GM23338 (cell line): Measurements from ENCODE around the gene BCL2L12. TPM values are rescaled to one million over a fixed set of nuclear protein-coding genes. Genes with fewer than 3 reads are reported as not detected.

Experiments used
- ATAC-seq: fragments of 200-7000 bp; cut with Tn5 transposase; 3 replicates; pipeline ENCODE4 v1.9.1; 2020
- DNase-seq: peaks from one replicate; pipeline ENCODE4 v3.0.0-alpha.2; 2015; ENCODE audit warnings: low spot score
- H2AFZ ChIP-seq: fragments of 200-600 bp; sonication (generic); 2 replicates; pipeline ENCODE4 v1.8.0; 2016; ENCODE audit warnings: antibody characterized with exemption, mild to moderate bottlenecking, moderate library complexity
- H3F3A ChIP-seq: fragments of 200-600 bp; sonication (generic); replicated peaks from 2 replicates; pipeline ENCODE4 v1.8.0; 2017; ENCODE audit warnings: antibody characterized with exemption, mixed run types, low read depth
- H3K27ac ChIP-seq: fragments of 200-600 bp; sonication (generic); 2 replicates; pipeline ENCODE4 v1.6.1; 2016; ENCODE audit warnings: low read depth
- H3K27me3 ChIP-seq: fragments of 200-600 bp; sonication (generic); 2 replicates; pipeline ENCODE4 v1.8.0; 2016; ENCODE audit warnings: mild to moderate bottlenecking, mixed run types, moderate library complexity; ENCODE audit not compliant: insufficient read depth
- H3K36me3 ChIP-seq: fragments of 200-600 bp; sonication (generic); 2 replicates; pipeline ENCODE4 v1.8.0; 2016; ENCODE audit warnings: mild to moderate bottlenecking; ENCODE audit not compliant: insufficient read depth
- H3K4me1 ChIP-seq: fragments of 200-600 bp; sonication (generic); 2 replicates; pipeline ENCODE4 v1.8.0; 2016; ENCODE audit warnings: mild to moderate bottlenecking, moderate library complexity; ENCODE audit not compliant: insufficient read depth
- H3K4me2 ChIP-seq: fragments of 200-600 bp; sonication (generic); 2 replicates; pipeline ENCODE4 v1.7.1; 2017; ENCODE audit warnings: mixed run types
- H3K4me3 ChIP-seq: fragments of 200-600 bp; sonication (generic); 2 replicates; pipeline ENCODE4 v1.6.1; 2016; ENCODE audit warnings: mixed run types
- H3K79me2 ChIP-seq: fragments of 200-600 bp; sonication (generic); replicated peaks from 2 replicates; pipeline ENCODE4 v1.8.0; 2017; ENCODE audit warnings: mild to moderate bottlenecking; ENCODE audit not compliant: insufficient read depth
- H3K9me2 ChIP-seq: fragments of 200-600 bp; sonication (generic); 2 replicates; pipeline ENCODE4 v1.8.0; 2017; ENCODE audit not compliant: insufficient read depth
- H4K20me1 ChIP-seq: fragments of 200-600 bp; sonication (generic); replicated peaks from 2 replicates; pipeline ENCODE4 v1.8.0; 2017; ENCODE audit warnings: mild to moderate bottlenecking; ENCODE audit not compliant: insufficient read depth
- H3K27ac Mint-ChIP-seq: 2 replicates; pipeline ENCODE4 v1.8.0; 2020; ENCODE audit warnings: inconsistent platforms, mild to moderate bottlenecking, moderate library complexity, mixed read lengths
- H3K27me3 Mint-ChIP-seq: 3 replicates; pipeline ENCODE4 v1.8.0; 2022; ENCODE audit warnings: low read depth, mild to moderate bottlenecking, moderate library complexity, mixed read lengths, inconsistent platforms; ENCODE audit not compliant: insufficient read depth, poor library complexity
- H3K36me3 Mint-ChIP-seq: 3 replicates; pipeline ENCODE4 v1.8.0; 2021; ENCODE audit warnings: low read depth, mild to moderate bottlenecking, inconsistent platforms, moderate library complexity, mixed read lengths
- H3K4me1 Mint-ChIP-seq: 3 replicates; pipeline ENCODE4 v1.8.0; 2020; ENCODE audit warnings: mild to moderate bottlenecking, inconsistent platforms, mixed read lengths
- H3K4me3 Mint-ChIP-seq: 3 replicates; pipeline ENCODE4 v1.8.0; 2021; ENCODE audit warnings: moderate library complexity, mild to moderate bottlenecking, inconsistent platforms, mixed read lengths
- H3K9me3 Mint-ChIP-seq: 3 replicates; pipeline ENCODE4 v1.8.0; 2020; ENCODE audit warnings: moderate library complexity, mild to moderate bottlenecking, inconsistent platforms, mixed read lengths
- CREB1 ChIP-seq: fragments of 250-450 bp; sonication (Bioruptor Pico); IDR thresholded peaks from 2 replicates; pipeline ENCODE4 v1.5.0; 2020; ENCODE audit warnings: low read depth, mild to moderate bottlenecking, moderate library complexity
- CTCF ChIP-seq, 2 experiments: fragments of 200-600 bp in 1 of 2; sonication (generic) in 1 of 2; conservative IDR thresholded peaks; 2 replicates each; pipeline versions ENCODE4 v1.5.1 to v1.6.1; 2016 to 2017; ENCODE audit warnings: antibody characterized with exemption in 2 of 2, low read depth in 2 of 2, mild to moderate bottlenecking in 2 of 2, moderate library complexity in 1 of 2
- EZH2 ChIP-seq: fragments of 200-600 bp; sonication (generic); IDR thresholded peaks from one replicate; pipeline ENCODE4 v1.8.0; 2017; ENCODE audit warnings: antibody characterized with exemption, mild to moderate bottlenecking, low read depth; ENCODE audit not compliant: unreplicated experiment
- EZH2phosphoT487 ChIP-seq: fragments of 200-600 bp; sonication (generic); IDR thresholded peaks from one replicate; pipeline ENCODE4 v1.8.1; 2018; ENCODE audit warnings: antibody characterized with exemption; ENCODE audit not compliant: unreplicated experiment
- JUNB ChIP-seq: IDR thresholded peaks from one replicate; pipeline ENCODE4 v1.6.1; 2016; ENCODE audit warnings: antibody characterized with exemption; ENCODE audit not compliant: unreplicated experiment
- NANOG ChIP-seq: IDR thresholded peaks from 2 replicates; pipeline ENCODE4 v1.6.1; 2016; ENCODE audit warnings: antibody characterized with exemption, borderline replicate concordance
- POLR2AphosphoS5 ChIP-seq: IDR thresholded peaks from 2 replicates; pipeline ENCODE4 v1.6.1; 2016; ENCODE audit warnings: antibody characterized with exemption, low read depth
- STAT1 ChIP-seq: IDR thresholded peaks from one replicate; pipeline ENCODE4 v1.6.1; 2016; ENCODE audit warnings: antibody characterized with exemption; ENCODE audit not compliant: unreplicated experiment
- ZNF114 ChIP-seq: fragments of 250-450 bp; sonication (Bioruptor Pico); IDR thresholded peaks from 2 replicates; pipeline ENCODE4 v1.5.0; 2020; ENCODE audit warnings: mild to moderate bottlenecking, moderate library complexity
- ZNF331 ChIP-seq: fragments of 250-450 bp; sonication (Bioruptor Pico); IDR thresholded peaks from 2 replicates; pipeline ENCODE4 v1.5.0; 2020; ENCODE audit warnings: low read depth, mild to moderate bottlenecking, moderate library complexity
- polyA plus RNA-seq: library from polyadenylated mRNA; unstranded; fragments of >200 nt; fragmentation: Nextera tagmentation; extraction: Ambion mirVana; gene quantifications from 2 replicates; pipeline ENCODE4 v1.2.1, GENCODE V29; 2016
- total RNA-seq: library from RNA; depleted of rRNA; stranded (reverse); fragments of >200 nt; shearing (Covaris generic); gene quantifications from 2 replicates; pipeline ENCODE4 v1.2.3, GENCODE V29; 2014
- TF ChIP-seq, protein P1 (sequence below): IDR thresholded peaks from one replicate; pipeline ENCODE4 v1.6.1; 2018; ENCODE audit warnings: antibody characterized with exemption; ENCODE audit not compliant: unreplicated experiment
- TF ChIP-seq, protein P2 (sequence below): fragments of 250-450 bp; sonication (Bioruptor Pico); IDR thresholded peaks from 2 replicates; pipeline ENCODE4 v1.5.0; 2020; ENCODE audit warnings: mild to moderate bottlenecking, moderate library complexity

Gene BCL2L12
- total and polyA plus RNA-seq, 2 experiments from 2014 or later = 61.3 to 102 TPM

- TF ChIP-seq, protein P1, sequence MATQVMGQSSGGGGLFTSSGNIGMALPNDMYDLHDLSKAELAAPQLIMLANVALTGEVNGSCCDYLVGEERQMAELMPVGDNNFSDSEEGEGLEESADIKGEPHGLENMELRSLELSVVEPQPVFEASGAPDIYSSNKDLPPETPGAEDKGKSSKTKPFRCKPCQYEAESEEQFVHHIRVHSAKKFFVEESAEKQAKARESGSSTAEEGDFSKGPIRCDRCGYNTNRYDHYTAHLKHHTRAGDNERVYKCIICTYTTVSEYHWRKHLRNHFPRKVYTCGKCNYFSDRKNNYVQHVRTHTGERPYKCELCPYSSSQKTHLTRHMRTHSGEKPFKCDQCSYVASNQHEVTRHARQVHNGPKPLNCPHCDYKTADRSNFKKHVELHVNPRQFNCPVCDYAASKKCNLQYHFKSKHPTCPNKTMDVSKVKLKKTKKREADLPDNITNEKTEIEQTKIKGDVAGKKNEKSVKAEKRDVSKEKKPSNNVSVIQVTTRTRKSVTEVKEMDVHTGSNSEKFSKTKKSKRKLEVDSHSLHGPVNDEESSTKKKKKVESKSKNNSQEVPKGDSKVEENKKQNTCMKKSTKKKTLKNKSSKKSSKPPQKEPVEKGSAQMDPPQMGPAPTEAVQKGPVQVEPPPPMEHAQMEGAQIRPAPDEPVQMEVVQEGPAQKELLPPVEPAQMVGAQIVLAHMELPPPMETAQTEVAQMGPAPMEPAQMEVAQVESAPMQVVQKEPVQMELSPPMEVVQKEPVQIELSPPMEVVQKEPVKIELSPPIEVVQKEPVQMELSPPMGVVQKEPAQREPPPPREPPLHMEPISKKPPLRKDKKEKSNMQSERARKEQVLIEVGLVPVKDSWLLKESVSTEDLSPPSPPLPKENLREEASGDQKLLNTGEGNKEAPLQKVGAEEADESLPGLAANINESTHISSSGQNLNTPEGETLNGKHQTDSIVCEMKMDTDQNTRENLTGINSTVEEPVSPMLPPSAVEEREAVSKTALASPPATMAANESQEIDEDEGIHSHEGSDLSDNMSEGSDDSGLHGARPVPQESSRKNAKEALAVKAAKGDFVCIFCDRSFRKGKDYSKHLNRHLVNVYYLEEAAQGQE = no peak
- TF ChIP-seq POLR2AphosphoS5 (no peak), JUNB (no peak), STAT1 (no peak), CREB1 (no peak), EZH2 (no peak), ZNF114 (no peak), EZH2phosphoT487 (no peak), ZNF331 (no peak)
Observed at GRCh38 chr19:49651029-49651819, 14.5 kb upstream of the BCL2L12 start (continued).

DNA sequence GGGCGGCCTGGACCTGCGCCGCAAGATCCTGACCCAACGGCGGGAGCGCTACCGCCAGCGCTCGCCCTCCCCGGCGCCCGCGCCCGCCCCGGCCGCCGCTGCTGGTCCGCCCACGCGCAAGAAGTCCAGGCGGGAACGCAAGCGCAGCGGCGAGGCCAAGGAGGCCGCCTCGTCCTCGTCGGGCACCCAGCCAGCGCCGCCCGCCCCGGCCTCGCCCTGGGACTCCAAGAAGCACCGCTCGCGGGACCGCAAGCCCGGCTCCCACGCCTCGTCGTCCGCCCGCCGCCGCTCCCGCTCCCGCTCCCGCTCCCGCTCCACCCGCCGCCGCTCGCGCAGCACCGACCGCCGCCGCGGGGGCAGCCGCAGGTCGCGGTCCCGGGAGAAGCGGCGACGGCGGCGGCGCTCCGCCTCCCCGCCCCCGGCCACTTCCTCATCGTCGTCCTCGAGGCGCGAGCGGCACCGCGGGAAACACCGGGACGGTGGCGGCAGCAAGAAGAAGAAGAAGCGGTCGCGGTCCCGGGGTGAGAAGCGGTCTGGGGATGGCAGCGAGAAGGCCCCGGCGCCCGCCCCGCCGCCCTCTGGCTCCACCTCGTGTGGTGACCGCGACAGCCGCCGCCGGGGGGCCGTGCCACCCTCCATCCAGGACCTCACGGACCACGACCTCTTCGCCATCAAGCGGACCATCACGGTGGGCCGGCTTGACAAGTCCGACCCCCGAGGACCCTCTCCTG is 13.7 kb upstream of the BCL2L12 start:
- H3K36me3 Mint-ChIP-seq = peaks cover 55% of the 10 kb centered on the region
- ATAC-seq = no peak; the same call in 2 of the 3 replicates
- TF ChIP-seq NANOG (no peak), CTCF (conservative IDR thresholded peaks at IDR 0.05; ENCODE audit: low read depth in 2 of 2) (no peak), JUNB (no peak), POLR2AphosphoS5 (no peak)
- TF ChIP-seq, protein P2, sequence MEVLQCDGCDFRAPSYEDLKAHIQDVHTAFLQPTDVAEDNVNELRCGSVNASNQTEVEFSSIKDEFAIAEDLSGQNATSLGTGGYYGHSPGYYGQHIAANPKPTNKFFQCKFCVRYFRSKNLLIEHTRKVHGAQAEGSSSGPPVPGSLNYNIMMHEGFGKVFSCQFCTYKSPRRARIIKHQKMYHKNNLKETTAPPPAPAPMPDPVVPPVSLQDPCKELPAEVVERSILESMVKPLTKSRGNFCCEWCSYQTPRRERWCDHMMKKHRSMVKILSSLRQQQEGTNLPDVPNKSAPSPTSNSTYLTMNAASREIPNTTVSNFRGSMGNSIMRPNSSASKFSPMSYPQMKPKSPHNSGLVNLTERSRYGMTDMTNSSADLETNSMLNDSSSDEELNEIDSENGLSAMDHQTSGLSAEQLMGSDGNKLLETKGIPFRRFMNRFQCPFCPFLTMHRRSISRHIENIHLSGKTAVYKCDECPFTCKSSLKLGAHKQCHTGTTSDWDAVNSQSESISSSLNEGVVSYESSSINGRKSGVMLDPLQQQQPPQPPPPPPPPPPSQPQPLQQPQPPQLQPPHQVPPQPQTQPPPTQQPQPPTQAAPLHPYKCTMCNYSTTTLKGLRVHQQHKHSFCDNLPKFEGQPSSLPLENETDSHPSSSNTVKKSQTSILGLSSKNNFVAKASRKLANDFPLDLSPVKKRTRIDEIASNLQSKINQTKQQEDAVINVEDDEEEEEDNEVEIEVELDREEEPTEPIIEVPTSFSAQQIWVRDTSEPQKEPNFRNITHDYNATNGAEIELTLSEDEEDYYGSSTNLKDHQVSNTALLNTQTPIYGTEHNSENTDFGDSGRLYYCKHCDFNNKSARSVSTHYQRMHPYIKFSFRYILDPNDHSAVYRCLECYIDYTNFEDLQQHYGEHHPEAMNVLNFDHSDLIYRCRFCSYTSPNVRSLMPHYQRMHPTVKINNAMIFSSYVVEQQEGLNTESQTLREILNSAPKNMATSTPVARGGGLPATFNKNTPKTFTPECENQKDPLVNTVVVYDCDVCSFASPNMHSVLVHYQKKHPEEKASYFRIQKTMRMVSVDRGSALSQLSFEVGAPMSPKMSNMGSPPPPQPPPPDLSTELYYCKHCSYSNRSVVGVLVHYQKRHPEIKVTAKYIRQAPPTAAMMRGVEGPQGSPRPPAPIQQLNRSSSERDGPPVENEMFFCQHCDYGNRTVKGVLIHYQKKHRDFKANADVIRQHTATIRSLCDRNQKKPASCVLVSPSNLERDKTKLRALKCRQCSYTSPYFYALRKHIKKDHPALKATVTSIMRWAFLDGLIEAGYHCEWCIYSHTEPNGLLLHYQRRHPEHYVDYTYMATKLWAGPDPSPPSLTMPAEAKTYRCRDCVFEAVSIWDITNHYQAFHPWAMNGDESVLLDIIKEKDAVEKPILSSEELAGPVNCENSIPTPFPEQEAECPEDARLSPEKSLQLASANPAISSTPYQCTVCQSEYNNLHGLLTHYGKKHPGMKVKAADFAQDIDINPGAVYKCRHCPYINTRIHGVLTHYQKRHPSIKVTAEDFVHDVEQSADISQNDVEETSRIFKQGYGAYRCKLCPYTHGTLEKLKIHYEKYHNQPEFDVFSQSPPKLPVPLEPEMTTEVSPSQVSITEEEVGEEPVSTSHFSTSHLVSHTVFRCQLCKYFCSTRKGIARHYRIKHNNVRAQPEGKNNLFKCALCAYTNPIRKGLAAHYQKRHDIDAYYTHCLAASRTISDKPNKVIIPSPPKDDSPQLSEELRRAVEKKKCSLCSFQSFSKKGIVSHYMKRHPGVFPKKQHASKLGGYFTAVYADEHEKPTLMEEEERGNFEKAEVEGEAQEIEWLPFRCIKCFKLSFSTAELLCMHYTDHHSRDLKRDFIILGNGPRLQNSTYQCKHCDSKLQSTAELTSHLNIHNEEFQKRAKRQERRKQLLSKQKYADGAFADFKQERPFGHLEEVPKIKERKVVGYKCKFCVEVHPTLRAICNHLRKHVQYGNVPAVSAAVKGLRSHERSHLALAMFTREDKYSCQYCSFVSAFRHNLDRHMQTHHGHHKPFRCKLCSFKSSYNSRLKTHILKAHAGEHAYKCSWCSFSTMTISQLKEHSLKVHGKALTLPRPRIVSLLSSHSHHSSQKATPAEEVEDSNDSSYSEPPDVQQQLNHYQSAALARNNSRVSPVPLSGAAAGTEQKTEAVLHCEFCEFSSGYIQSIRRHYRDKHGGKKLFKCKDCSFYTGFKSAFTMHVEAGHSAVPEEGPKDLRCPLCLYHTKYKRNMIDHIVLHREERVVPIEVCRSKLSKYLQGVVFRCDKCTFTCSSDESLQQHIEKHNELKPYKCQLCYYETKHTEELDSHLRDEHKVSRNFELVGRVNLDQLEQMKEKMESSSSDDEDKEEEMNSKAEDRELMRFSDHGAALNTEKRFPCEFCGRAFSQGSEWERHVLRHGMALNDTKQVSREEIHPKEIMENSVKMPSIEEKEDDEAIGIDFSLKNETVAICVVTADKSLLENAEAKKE = no peak

More for the DNA sequence above, 13.7 kb upstream of the BCL2L12 start:
- Mint-ChIP-seq H3K4me3 (no peak overlapping the region), H3K9me3 (no peaks in the 10 kb centered on the region), H3K27ac (no peak overlapping the region), H3K4me1 (peaks cover 7% of the 10 kb centered on the region), H3K27me3 (peaks cover 6% of the 10 kb centered on the region)
- no peak overlapping the region for H3K27ac ChIP-seq
- no peaks in the 10 kb centered on the region for H3K9me2 ChIP-seq
- H2AFZ ChIP-seq = no peak overlapping the region
- no peak overlapping the region for H3K4me2 ChIP-seq
- H3K4me3 ChIP-seq = no peak overlapping the region
- peaks cover 13% of the 10 kb centered on the region for H3K36me3 ChIP-seq
- no peaks in the 10 kb centered on the region for H3K4me1 ChIP-seq
- H4K20me1 ChIP-seq = no peaks in the 10 kb centered on the region; the same call in none of the 2 replicates
- H3K79me2 ChIP-seq = no peaks in the 10 kb centered on the region
- H3K27me3 ChIP-seq = no peaks in the 10 kb centered on the region
- H3F3A ChIP-seq = no peaks in the 10 kb centered on the region; the same call in 1 of the 2 replicates
- peak; percentile 31 for DNase-seq
